Testis (tissue), 3 donors: Measurements from ENCODE around the gene CBFA2T3. TPM values are rescaled to one million over a fixed set of nuclear protein-coding genes. Genes with fewer than 3 reads are reported as not detected.
A peak's percentile ranks its signal among the peaks of the same experiment; 100 is the strongest.

ENCODE experiments used
- DNase-seq: peaks from one replicate; pipeline ENCODE4 v3.0.0-alpha.2; 2019
- H3K27ac ChIP-seq, 2 donors: fragments of 200-600 bp; sonication (generic); one replicate each; pipeline ENCODE4 v1.5.1; 2019
- H3K27me3 ChIP-seq: fragments of 200-600 bp; sonication (generic); one replicate; pipeline ENCODE4 v1.5.1; 2019
- H3K36me3 ChIP-seq: fragments of 200-600 bp; sonication (generic); one replicate; pipeline ENCODE4 v1.5.1; 2017; ENCODE audit warnings: low read depth; ENCODE audit errors: missing control alignments
- H3K4me1 ChIP-seq: fragments of 200-600 bp; sonication (generic); one replicate; pipeline ENCODE4 v1.5.1; 2019
- H3K4me3 ChIP-seq, 2 donors: fragments of 200-600 bp; sonication (generic); one replicate each; pipeline ENCODE4 v1.5.1; 2017 to 2019
- H3K9me3 ChIP-seq: fragments of 200-600 bp; sonication (generic); one replicate; pipeline ENCODE4 v1.5.1; 2017
- CTCF ChIP-seq, 3 experiments: fragments of 450-650 bp in 2 of 3; fragments of 200-600 bp in 1 of 3; sonication (generic) in 1 of 3; IDR thresholded peaks; one replicate each; pipeline ENCODE4 v1.5.1; 2016 to 2019; ENCODE audit warnings: antibody characterized with exemption in 3 of 3, mild to moderate bottlenecking in 2 of 3, moderate library complexity in 1 of 3
- POLR2A ChIP-seq: fragments of 450-650 bp; IDR thresholded peaks from one replicate; pipeline ENCODE4 v1.6.1; 2017; ENCODE audit warnings: antibody characterized with exemption, mild to moderate bottlenecking, moderate library complexity
- WGBS, 2 donors: methylation state at CpG; one replicate each; pipeline ENCODE4 v1.1.5; 2018; 5-methylcytosine and 5-hydroxymethylcytosine counted together
- intact Hi-C: fragments of 100-400 bp; cut with DNase I; formaldehyde crosslinking; loops from one replicate; pipeline ENCODE4 v1.15.1; 2023; ENCODE audit warnings: low total_unique reads
- polyA plus RNA-seq: library from polyadenylated mRNA; stranded (reverse); fragments of 350-450 nt; fragmentation: Illumina TruSeq; extraction: RNeasy Lipid Tissue Mini Kit (QIAGEN cat#74804); gene quantifications from one replicate; pipeline ENCODE4 v1.2.3, GENCODE V29; 2014; ENCODE audit warnings: low read depth, low replicate concordance; ENCODE audit not compliant: insufficient read depth
- total RNA-seq, 2 donors: library from RNA; depleted of rRNA; stranded (reverse); fragments of >200 nt; gene quantifications; one replicate each; pipeline ENCODE4 v1.2.3, GENCODE V29; 2016

The CBFA2T3 gene
- total and polyA plus RNA-seq, 3 donors from 2014 or later, result 7.1 to 11.9 (median 9.2) TPM

- WGBS, 2 donors, result 56% methylated on average over 14 of the region's 14 CpGs; no CpG with 5 or more reads in 1 of the 2 donors
- Histone ChIP-seq H3K36me3 (no peaks in the 10 kb centered on the region), H3K27ac (no peak overlapping the region), H3K4me3 (no peak overlapping the region), H3K9me3 (no peaks in the 10 kb centered on the region), H3K27me3 (no peaks in the 10 kb centered on the region), H3K4me1 (peaks cover 6% of the 10 kb centered on the region)
- DNase-seq, result no peak
- no peak for TF ChIP-seq CTCF (IDR thresholded peaks at IDR 0.05)
- TF ChIP-seq POLR2A, result no peak
- intact Hi-C loops, result no loop called here
Observed at GRCh38 chr16:88888057-88888456, 89.0 kb downstream of the CBFA2T3 start.

DNA sequence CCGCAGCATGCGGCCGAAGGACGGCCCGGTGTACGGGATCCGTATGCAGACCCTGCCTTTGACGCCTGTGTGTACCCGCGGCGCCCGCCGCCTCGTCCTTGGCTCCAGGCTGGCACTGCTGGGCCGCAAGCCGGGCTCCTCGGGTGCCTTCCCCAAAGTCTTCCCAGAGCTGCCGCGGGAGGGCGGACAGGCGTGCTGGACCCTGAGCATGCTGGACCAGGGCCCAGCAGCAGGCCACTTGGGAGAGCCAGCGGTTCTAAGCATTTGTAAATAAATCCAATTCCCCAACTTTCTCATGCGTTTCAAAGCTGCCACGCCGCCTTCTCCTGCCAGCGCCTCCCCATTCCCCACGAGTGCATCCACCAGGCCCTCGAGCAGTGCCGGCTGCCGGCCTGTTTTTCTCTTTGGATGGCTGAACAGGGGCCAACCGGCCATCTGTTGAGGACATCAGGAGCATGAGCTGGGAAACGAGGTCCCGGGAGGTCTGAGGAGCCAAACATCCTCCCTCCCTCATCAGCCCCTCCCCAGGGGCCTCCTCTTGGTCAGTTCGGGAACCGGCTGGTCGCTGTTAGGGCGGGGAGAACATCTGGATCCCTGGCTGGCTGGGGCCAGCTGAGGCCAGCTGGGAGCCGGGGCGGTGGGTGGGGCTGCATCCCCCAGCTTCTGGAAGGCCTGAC, 90.0 kb downstream of the CBFA2T3 start:
- Histone ChIP-seq H3K4me3 (no peak overlapping the region), H3K27me3 (no peaks in the 10 kb centered on the region), H3K4me1 (peaks cover 6% of the 10 kb centered on the region), H3K27ac (no peak overlapping the region), H3K36me3 (no peaks in the 10 kb centered on the region), H3K9me3 (no peaks in the 10 kb centered on the region)
- WGBS, 2 donors, result 55 to 71% methylated on average over 15 to 33 of the region's 39 CpGs
- TF ChIP-seq POLR2A, result no peak
- intact Hi-C loops, result no loop called here
- DNase-seq, result peak; percentile 81

DNA sequence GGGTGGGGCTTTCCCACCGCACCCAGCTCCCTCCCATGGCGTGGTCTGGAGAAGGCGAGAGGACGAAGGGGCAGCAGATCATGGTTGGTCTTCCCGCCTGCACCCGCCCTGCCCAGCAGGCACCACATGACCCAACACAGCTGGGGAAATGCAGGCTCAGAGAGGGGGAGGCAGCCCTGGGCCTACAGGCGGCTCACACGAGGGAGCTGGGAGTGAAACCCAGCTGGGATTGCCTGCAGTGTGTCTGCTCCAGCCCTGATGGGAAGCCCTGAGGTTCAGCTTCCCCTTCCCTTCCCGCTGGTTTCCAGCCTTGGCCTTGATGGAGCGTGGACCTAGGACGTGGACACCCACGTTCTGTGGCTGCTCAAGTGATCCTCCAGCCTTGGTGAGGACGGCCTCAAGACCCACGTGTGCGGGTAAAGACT, 90.6 kb downstream of the CBFA2T3 start:
- no peaks in the 10 kb centered on the region for H3K9me3 ChIP-seq
- peaks cover 6% of the 10 kb centered on the region for H3K4me1 ChIP-seq
- 96 to 100% methylated on average over 6 to 15 of the region's 15 CpGs for WGBS, 2 donors
- no peak for DNase-seq
- intact Hi-C loops, result no loop called here
- H3K4me3 ChIP-seq, result no peak overlapping the region
- no peaks in the 10 kb centered on the region for H3K27me3 ChIP-seq
- TF ChIP-seq CTCF (IDR thresholded peaks at IDR 0.05) (no peak), POLR2A (no peak)
- H3K36me3 ChIP-seq, result no peaks in the 10 kb centered on the region
- H3K27ac ChIP-seq, result no peak overlapping the region

- WGBS, 2 donors, result 91 to 92% methylated on average over 11 to 28 of the region's 28 CpGs
- no peaks in the 10 kb centered on the region for H3K36me3 ChIP-seq
Observed at GRCh38 chr16:88885693-88886280, 91.2 kb downstream of the CBFA2T3 start.

More at GRCh38 chr16:88885693-88886280, 91.2 kb downstream of the CBFA2T3 start:
- intact Hi-C loops, result no loop called here
- no peaks in the 10 kb centered on the region for H3K27me3 ChIP-seq
- no peak for DNase-seq
- no peak overlapping the region for H3K27ac ChIP-seq
- H3K4me1 ChIP-seq, result peaks cover 6% of the 10 kb centered on the region
- H3K4me3 ChIP-seq, result no peak overlapping the region
- no peaks in the 10 kb centered on the region for H3K9me3 ChIP-seq
- TF ChIP-seq POLR2A, result no peak
- no peak for TF ChIP-seq CTCF (IDR thresholded peaks at IDR 0.05)
